GM21723 (cell line): ENCODE data around the gene TMEM256.
"Not testable (repeated sequence)": the region's sequence is repeated elsewhere in the genome, so short reads cannot be mapped to it uniquely, and the experiment has no call there.

Source experiments
- ATAC-seq: cut with Tn5 transposase; IDR thresholded peaks from one replicate; pipeline ENCODE4 v1.9.1; 2021; ENCODE audit warnings: mild to moderate bottlenecking, moderate library complexity; ENCODE audit not compliant: unreplicated experiment

TMEM256 gene

DNA sequence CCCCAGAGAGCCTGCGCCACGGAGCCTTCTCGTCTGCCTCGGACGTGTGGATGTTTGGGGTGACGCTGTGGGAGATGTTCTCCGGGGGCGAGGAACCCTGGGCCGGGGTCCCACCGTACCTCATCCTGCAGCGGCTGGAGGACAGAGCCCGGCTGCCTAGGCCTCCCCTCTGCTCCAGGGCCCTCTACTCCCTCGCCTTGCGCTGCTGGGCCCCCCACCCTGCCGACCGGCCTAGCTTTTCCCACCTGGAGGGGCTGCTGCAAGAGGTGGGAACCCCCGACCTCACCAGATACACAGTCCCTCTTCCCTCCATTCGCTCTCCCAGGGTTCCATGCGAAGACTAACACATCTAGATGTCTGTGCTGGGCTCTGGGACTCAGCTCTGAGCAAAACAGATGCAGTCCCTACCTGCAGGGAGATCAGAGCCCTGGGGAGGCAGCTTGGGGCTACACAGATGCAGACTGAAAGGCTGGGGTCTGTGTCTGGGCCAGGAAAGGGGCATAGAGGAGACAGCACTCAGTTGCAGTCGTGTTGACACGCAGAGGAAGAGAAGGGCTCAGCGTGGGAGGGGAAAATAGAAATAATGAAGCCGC, 19.3 kb downstream of the TMEM256 start:
- no peak for ATAC-seq

DNA sequence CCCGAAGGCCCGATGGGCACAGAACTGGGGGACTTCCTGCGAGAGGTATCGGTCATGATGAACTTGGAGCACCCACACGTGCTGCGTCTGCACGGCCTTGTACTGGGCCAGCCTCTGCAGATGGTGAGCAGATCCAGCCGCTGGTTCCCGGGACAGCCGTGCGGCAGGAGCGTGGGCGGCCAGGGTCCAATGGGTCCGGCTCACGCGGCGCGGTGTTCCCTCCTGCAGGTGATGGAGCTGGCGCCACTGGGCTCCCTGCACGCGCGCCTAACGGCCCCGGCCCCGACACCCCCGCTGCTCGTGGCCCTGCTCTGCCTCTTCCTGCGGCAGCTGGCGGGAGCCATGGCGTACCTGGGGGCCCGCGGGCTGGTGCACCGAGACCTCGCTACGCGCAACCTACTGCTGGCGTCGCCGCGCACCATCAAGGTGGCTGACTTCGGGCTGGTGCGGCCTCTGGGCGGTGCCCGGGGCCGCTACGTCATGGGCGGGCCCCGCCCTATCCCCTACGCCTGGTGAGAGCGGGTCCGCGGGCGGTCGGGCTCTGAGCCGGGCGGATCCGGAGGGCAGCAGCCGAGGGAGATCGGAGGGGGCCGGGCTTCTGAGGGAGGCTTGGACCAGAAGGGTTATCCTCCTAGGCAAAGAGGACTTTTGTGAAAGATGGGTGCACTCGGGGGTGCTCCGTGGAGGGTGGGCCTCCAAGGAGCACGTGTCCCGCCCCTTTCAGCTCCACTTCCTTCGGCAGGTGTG, 20.0 kb downstream of the TMEM256 start:
- ATAC-seq, result peak; percentile 63

DNA sequence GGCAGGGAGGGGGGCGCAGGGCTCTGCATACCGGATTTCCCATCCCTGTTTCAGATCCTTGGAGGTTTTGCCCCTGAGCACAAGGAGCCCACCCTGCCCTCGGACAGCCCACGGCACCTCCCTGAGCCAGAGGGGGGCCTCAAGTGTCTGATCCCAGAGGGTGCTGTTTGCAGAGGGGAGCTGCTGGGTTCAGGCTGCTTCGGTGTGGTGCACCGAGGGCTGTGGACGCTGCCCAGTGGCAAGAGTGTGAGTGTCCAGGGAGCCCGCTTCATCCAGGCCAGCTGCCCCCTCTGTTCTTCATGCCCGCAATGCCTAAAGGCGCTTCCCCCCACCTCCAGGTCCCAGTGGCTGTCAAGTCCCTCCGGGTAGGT, 20.5 kb downstream of the TMEM256 start:
- ATAC-seq, result no peak

DNA sequence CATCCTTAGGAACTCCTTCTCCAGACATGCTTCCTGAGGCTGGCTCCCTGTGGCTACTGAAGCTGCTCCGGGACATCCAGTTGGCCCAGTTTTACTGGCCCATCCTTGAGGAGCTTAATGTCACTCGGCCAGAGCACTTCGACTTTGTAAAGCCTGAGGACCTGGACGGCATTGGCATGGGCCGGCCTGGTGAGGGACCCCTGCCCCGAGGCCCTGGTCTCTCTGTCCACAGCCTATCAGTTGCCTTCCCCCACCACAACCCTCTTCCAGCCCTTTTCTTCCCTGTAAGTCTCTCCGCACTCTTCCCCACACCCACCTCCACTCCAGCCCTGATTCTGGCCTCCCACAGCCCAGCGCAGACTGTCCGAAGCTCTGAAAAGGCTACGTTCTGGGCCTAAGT, 21.0 kb downstream of the TMEM256 start:
- no peak for ATAC-seq

DNA sequence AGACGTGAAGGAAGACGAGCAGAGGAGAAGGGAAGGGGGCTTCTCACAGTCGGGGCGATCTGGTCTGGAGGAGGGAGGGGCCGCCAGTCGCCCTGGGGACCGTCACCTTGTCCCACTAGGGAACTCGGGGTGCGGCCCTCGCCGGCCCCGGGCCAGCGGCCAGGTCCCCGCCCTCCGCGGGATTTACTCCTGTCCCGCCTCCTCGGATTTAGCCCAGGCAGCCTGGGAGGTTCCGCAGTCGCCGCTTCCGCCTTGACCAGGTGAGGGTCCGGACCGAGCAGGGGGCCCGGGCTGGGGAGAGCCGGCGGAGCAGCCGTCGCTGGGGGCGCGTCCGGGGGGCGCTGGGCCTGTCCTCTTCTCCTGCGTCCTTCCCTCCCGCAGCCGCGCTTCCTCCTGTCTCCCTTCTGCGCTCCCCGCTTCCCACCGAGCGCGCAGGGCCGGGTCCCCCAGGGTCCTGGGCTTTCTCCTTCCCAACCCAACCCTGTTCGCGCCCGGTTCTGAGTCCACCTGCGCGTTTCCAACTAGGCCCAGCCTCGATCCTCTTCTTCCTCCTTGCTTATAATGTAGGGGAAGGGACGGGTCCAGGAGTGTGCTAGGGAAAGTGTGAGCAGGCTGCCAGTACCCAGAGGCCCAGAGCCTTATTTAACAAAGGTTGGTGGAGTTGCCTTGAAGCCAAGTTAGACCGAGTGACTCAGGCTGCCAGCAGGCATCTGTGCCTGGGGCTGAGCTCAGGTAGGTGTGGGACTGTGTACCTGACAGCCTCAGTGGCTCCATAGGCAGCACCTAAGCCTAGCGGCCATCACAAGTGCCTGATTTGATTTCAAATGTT, 22.8 kb downstream of the TMEM256 start, which contains the start of gene TNK1:
Gene TNK1, plus strand, starts transcription at position 235 of the 829 bp plus-strand sequence. CDS start 1,838 bp downstream, outside the sequence.
- ATAC-seq, result no peak

DNA sequence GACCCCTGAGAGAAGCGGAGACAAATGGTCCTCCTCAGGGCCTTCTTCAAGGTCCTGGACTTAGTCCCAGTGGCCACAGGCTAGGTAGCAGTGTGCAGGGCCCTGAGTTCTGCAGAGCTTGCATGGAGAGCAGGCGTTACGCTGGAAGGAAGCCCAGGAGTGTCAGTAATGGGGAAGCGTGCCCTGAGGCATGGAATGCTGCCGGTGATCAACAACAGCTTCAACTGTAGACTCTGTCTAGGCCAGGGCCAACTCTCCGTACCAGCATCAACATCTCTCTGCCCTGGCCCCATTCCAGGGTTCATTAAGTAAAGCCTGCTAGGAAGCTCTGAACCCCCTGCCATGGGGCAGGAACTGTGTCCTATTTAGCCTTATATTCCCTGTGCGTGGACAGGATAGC, 23.6 kb downstream of the TMEM256 start:
- ATAC-seq, result no peak

DNA sequence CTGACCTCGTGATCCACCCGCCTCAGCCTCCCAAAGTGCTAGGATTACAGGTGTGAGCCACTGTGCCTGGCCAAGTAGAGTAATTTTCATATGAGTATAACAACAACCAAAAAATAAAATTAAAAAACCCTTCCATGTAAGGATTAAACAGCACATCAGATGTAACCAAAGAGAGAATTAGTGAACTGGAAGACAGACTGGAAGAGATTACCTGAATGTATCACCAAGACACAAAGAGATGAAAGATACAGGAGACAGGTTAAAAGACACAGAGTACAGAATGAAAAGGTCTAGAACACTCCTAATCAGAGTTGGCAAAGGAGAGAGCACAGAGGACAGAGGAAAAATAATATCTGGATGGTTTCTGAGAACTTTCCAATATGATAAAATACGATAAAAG, 24.8 kb downstream of the TMEM256 start:
- ATAC-seq, result no peak

DNA sequence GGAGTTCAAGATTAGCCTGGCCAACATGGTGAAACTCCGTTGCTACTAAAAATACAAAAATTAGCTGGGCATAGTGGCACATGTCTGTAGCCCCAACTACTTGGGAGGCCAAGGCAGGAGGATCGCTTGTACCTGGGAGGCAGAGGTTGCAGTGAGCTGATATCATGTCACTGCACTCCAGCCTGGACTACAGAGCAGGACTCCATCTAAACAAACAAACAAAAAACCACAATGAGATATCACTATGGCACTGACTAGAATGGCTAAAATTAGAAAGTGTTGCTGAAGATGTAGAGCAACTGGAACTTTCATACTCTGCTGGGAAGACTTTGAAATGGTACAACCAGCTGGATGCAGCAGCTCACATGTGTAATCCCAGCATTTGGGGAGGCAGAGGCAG, 29.5 kb downstream of the TMEM256 start:
- ATAC-seq, result no peak

DNA sequence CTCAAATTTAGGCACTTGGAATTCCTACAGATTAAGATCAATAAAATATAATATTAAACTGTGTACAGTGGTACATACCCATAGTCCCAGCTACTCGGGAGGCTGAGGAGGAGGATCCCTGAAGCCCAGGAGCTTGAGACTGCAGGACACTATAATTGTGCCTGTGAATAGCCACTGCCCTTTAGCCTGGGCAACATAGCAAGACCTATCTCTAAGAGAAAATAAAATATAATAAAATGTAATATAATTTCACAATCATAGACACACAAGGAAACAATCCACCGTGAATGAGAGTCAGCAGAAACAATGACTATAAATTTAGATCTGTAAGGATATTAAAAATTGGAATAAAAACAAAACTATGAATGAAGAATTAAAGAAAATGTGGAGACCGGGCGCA, 33.0 kb downstream of the TMEM256 start:
- ATAC-seq, result no peak

DNA sequence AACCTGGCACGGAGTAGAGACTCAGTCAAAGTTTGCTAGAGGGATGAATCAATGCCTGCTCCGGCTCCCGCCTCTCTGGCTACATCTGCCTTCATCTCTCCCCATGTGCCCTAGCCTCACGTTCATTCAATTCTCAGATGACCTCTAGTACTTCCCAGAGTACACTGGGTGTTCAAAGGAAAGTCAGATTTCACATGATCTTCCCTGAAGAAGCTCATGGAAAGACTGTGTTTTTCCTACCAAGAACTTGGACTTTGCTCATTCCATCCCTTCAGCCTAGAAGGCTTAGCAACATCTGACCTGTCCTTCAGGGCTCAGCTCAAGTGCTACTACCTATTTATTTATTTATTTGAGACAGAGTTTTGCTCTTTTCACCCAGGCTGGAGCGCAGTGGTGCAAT, 34.1 kb downstream of the TMEM256 start:
- no peak for ATAC-seq

DNA sequence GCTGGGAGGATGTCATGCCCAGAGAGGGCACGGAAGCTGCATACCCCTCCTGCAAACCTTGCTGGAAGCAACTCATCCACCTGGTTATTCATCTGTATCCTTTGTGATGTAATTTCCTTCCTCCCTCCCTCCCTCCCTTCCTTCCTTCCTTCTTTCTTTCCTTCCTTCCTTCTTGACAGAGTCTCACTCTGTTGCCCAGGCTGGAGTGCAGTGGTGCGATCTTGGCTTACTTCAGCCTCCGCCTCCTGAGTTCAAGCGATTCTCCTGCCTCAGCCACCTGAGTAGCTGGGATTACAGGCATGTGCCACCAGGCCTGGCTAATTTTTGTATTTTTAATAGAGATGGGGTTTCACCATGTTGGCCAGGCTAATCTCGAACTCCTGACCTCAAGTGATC, 35.3 kb downstream of the TMEM256 start:
- not testable (repeated sequence) for ATAC-seq

DNA sequence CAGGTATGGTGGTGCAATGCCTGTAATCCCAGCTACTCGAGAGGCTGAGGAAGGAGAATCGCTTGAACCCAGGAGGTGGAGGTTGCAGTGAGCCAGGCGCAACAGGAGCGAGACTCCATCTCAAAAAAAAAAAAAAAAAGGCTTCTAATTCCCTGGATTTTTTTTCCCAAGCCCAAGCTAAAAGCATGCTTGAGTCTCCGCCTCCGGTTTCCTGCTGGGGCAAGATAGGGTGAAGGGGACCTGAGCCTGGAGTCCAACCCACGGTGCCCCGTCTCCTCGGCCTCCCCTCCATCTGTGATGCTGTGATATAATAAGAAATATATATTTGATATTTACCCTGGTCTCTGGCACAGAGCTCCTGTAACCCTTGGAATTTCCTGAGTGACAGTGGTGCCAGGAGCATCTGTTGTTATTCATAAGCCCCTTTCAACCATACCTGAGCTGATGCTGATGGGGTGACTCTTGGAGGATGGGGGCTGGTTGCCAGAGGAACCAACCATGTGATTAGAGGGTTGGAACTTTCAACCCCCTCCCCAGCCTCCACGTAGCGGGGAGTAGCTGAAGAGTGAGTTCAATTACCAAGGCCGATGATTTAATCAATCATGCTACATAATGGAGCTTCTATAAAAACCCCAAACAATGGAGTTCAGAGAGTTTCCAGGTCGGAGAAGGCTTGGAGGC, 35.8 kb downstream of the TMEM256 start:
- no peak for ATAC-seq

DNA sequence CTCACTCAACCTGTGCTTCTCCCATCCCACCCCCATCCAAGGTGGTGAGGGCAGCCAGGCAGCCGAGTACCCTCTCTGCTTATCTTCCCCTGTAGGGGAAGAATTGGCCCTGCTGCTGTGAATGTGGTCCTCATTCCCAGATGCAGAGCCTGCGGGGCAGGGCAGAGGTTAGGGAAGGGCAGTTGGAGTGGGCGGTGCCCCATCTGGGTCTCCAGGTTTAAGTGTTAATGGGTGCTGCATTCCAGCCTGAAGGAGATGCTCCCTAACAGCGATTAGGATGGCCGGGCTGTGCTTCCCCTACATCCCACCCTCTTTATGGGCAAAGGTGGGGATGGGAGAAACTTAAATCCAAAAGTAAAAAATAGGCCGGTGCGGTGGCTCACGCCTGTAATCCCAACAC, 36.8 kb downstream of the TMEM256 start:
- no peak for ATAC-seq

DNA sequence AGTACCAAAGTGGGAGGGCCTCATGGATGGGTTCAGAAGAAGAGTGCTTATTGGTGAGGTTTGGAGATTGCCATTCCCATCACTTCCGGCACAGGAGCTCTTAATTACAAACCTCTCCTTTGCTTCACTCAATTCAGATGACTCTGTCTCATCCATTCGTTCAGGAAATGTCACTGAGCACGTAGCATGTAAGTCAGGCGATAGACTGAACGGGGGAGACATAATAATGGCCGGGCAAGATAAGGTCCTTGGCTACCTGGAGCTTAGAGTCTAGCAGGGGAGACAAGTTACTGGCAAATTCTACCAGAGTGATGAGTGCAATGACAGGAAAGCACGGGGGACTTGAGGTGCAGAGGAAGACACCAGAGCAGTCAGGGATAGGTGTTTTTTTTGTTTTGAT, 37.9 kb downstream of the TMEM256 start:
- ATAC-seq, result not testable (repeated sequence)

DNA sequence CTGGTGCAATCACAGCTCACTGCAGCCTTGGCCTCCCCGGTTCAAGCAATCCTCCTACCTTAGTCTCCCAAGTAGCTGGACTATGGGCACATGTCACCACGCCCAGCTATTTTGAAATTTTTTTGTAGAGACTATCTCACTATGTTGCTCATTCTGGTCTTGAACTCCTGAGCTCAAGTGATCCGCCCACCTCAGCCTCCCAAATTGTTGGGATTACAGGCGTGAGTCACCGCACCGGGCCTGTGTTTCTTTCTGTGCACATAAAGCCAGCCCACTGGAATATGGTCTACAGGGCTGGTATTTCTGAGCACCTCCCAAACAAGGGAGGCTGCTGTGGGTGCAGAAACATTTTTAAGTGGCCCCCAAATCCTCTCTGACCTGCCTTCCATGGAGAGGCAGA, 40.6 kb downstream of the TMEM256 start:
- ATAC-seq, result no peak

DNA sequence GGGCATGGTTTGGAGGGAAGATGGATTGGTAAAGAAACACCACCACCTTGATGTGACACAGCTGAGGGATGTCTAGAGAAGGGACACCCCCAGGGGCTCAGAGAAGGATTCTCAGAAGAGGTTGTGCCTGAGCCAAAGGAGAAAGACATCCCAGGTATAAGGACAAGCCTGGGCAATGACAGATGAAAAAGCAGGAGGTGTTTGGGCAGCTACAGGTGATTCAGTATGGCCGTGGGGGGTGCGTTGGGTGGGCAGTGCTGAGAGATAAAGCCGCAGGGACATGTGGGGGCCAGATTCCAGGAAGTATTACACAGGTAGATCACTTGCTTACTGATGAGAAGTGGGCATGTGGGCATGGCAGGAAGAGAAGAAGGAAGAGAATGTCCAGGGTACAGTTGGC, 42.0 kb downstream of the TMEM256 start:
- no peak for ATAC-seq

DNA sequence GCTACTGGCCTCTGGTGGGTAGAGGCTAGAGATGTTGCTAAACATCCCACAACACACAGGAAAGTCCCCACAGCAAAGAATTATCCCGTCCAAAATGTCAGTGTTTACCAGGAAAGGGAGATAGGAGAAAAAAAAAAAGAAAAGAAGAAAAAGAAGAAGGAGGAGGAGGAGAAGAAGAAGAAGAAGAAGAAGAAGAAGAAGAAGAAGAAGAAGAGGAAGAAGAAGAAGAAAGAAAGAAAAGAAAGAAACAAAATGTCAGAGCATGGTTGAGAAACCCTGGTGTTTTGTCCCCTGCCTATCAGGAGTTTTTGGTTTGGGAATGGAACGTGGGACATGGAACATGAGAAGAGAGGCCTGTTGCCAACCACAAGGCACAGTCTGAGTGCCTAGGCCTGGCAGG, 46.5 kb downstream of the TMEM256 start:
- ATAC-seq, result no peak

DNA sequence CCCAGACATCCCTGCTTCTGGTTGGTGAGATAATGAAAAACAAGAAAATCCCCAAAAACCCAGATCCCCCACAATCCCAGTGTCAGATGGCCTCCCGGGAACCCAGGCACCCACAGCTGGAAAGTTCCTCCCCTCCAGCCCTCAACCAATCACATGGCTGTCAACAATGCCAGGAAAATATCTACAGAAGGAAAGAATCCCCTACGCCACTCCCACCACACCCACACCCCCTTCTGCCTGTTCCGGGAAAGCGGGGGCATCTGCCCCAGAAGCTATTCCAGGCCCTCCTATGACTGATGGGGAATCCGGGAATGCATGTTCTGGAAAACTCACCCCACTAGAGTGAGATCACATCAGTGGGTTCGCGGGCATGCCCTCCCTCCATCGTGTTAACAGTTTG, 47.1 kb downstream of the TMEM256 start:
- no peak for ATAC-seq

DNA sequence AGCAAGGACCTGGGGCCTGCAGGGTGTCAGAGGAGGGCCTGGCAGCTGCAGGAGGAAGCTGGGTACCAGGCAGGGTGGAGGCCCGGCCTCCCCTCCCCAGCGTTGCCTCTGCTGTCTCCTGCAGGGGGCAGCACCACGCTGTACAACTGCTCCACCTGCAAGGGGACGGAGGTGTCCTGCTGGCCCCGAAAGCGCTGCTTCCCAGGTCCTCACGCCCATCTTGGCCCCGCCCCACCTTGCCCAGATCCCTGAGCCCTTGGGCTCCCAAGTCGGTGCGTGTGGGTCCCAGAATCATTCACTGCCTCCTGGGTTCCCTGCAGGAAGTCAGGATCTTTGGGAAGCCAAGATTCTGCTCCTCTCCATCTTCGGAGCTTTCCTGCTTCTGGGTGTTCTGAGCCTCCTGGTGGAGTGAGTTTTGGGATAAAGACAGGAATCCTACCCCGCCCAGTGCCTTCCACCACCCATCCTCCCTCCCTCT, 47.8 kb downstream of the TMEM256 start:
- no peak for ATAC-seq

DNA sequence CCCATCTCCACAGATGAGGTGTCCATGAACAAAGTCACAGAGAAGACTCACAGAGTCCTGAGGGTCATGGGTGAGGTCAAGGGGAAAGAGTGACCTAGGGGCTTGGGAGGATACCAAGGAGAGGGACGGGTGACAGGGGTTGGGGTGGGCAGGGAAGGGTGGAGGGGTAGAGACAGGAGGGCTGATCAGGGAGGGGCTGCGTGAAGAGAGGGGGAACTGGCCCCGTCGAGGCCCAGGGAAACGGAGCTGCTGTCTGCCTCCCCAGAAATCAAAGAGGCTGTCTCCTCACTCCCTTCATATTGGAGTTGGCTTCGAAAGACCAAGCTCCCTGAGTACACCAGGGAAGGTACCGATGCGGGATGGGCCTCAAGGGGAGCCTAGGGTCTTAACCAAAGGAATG, 48.3 kb downstream of the TMEM256 start:
- no peak for ATAC-seq

DNA sequence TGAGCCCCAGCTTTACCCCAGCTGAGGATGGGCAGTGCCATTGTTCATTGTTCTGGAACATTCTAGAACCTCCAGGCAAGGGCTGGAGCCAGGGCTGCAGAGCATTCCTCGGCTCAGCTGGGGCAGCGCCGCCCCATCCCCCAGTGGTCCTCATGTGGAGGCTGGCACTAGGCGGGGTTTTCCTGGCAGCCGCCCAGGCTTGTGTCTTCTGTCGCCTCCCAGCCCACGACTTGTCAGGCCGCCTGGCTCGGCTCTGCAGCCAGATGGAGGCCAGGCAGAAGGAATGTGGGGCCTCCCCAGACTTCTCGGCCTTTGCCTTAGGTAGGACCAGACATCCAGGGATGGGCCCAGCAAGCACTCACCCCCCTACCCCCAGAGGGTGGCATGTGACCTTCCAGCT, 48.8 kb downstream of the TMEM256 start, which contains the start of gene TMEM95:
Gene TMEM95, plus strand, starts transcription at position 104 of the 400 bp plus-strand sequence. Its CDS starts 49 bp downstream, at position 153.
- ATAC-seq, result no peak
